ENCODE results near the gene ANKRD34A. TPM values are rescaled to one million over a fixed set of nuclear protein-coding genes. Genes with fewer than 3 reads are reported as not detected.
A peak's percentile ranks its signal among the peaks of the same experiment; 100 is the strongest.

Gene ANKRD34A
- total RNA-seq, 4 donors from 2014 or later = 0.26 to 5.0 (median 0.61) TPM

- intact Hi-C loops (cut with DNase I; ENCODE audit: low total_unique reads) = no loop called here
- TF ChIP-seq POLR2A (IDR thresholded peaks at IDR 0.05) (peak; percentile 89 to 98), CTCF (IDR thresholded peaks at IDR 0.05) (no peak)
- H3K4me1 ChIP-seq = no peaks in the 10 kb centered on the region
These were observed 6.7 kb downstream of the ANKRD34A start, which contains the start of gene LIX1L for GRCh38 chr1:145957443-145958319. LIX1L (minus strand) TSS chr1:145958017; CDS start chr1:145957927, 90 bp downstream.

GRCh38 chr1:145956781-145957442 is 7.5 kb downstream of the ANKRD34A start:
- peak; percentile 66 to 72 for DNase-seq
- Histone ChIP-seq H3K27ac (peak overlapping the region; percentile 97), H3K4me1 (no peaks in the 10 kb centered on the region), H3K36me3 (no peaks in the 10 kb centered on the region), H3K27me3 (no peaks in the 10 kb centered on the region), H3K4me3 (peak overlapping the region; percentile 69 to 83), H3K9me3 (no peaks in the 10 kb centered on the region)
- TF ChIP-seq CTCF (IDR thresholded peaks at IDR 0.05) (peak in 1 of 4 experiments; percentile 5), POLR2A (IDR thresholded peaks at IDR 0.05) (no peak)
- intact Hi-C loops (cut with DNase I; ENCODE audit: low total_unique reads) = no loop called here

More at GRCh38 chr1:145957443-145958319, 6.7 kb downstream of the ANKRD34A start, which contains the start of gene LIX1L:
- Histone ChIP-seq H3K27ac (peak within 1 kb of the TSS; percentile 97), H3K9me3 (no peaks in the 10 kb centered on the region), H3K27me3 (no peaks in the 10 kb centered on the region), H3K36me3 (no peaks in the 10 kb centered on the region), H3K4me3 (peak within 1 kb of the TSS; percentile 69 to 83)
- DNase-seq = peak; percentile 96 to 97

- no peak for DNase-seq
- H3K4me1 ChIP-seq = no peaks in the 10 kb centered on the region
- peak overlapping the region; percentile 97 for H3K27ac ChIP-seq
- H3K27me3 ChIP-seq = no peaks in the 10 kb centered on the region
- no peaks in the 10 kb centered on the region for H3K36me3 ChIP-seq
- H3K9me3 ChIP-seq = no peaks in the 10 kb centered on the region
- intact Hi-C loops (cut with DNase I; ENCODE audit: low total_unique reads) = no loop called here
- no peak for TF ChIP-seq POLR2A (IDR thresholded peaks at IDR 0.05)
- no peak for TF ChIP-seq CTCF (IDR thresholded peaks at IDR 0.05)
- peak overlapping the region; percentile 69 to 83 for H3K4me3 ChIP-seq
These were observed 8.0 kb downstream of the ANKRD34A start for GRCh38 chr1:145956361-145956760.

- Histone ChIP-seq H3K4me3 (peak overlapping the region in 1 of 2 donors; percentile 83), H3K9me3 (no peaks in the 10 kb centered on the region), H3K27ac (peak overlapping the region; percentile 97), H3K4me1 (no peaks in the 10 kb centered on the region), H3K27me3 (no peaks in the 10 kb centered on the region), H3K36me3 (no peaks in the 10 kb centered on the region)
- no peak for DNase-seq
- TF ChIP-seq CTCF (IDR thresholded peaks at IDR 0.05) = no peak
- TF ChIP-seq POLR2A (IDR thresholded peaks at IDR 0.05) = no peak
- intact Hi-C loops (cut with DNase I; ENCODE audit: low total_unique reads) = no loop called here
These were observed 8.9 kb downstream of the ANKRD34A start for GRCh38 chr1:145955436-145955835.

- H3K27me3 ChIP-seq = no peaks in the 10 kb centered on the region
- no peaks in the 10 kb centered on the region for H3K9me3 ChIP-seq
- peak overlapping the region in 1 of 2 donors; percentile 28 for H3K27ac ChIP-seq
- TF ChIP-seq POLR2A (IDR thresholded peaks at IDR 0.05) (no peak), CTCF (IDR thresholded peaks at IDR 0.05) (no peak)
- intact Hi-C loops (cut with DNase I; ENCODE audit: low total_unique reads) = no loop called here
- no peaks in the 10 kb centered on the region for H3K36me3 ChIP-seq
- no peaks in the 10 kb centered on the region for H3K4me1 ChIP-seq
- H3K4me3 ChIP-seq = no peak overlapping the region
- DNase-seq = no peak
These were observed 10.5 kb downstream of the ANKRD34A start for GRCh38 chr1:145953861-145954260.

Data from uterus (tissue), 4 donors.